Activated T-cell treated with anti-CD3 and anti-CD28 coated beads, Interleukin-2, amount 50 U/mL, for 1 hour (primary cell): ENCODE measurements around the gene SCN1B.
"Not testable (repeated sequence)": the region's sequence is repeated elsewhere in the genome, so short reads cannot be mapped to it uniquely, and the experiment has no call there.

Source experiments
- DNase-seq: peaks from one replicate; pipeline ENCODE4 v3.0.0-alpha.2; 2020

Gene SCN1B

DNA sequence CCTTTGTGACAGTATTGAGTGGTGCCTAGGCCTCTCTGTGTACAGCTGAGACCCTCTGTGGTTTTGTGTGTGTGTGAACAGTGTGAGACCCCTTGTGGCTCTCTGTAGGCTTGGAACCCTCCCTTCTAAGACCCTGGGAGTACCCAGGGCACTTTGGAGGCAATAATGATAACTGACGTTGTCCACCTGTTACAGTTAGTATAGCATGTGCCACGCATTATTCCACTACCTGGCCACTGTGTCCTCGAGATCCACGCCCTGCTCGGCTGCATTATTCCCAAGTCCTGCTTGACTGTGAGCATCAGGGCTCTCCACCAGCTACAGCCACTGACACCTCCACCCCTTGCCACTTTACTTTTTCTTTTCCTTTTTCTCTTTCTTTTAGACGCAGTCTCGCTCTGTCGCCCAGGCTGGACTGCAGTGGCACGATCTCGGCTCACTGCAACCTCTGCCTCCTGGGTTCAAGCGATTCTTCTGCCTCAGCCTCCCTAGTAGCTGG lies 28.2 kb upstream of the SCN1B start:
- no peak for DNase-seq

- no peak for DNase-seq
Observed at GRCh38 chr19:35004517-35005255, 25.6 kb upstream of the SCN1B start.

DNA sequence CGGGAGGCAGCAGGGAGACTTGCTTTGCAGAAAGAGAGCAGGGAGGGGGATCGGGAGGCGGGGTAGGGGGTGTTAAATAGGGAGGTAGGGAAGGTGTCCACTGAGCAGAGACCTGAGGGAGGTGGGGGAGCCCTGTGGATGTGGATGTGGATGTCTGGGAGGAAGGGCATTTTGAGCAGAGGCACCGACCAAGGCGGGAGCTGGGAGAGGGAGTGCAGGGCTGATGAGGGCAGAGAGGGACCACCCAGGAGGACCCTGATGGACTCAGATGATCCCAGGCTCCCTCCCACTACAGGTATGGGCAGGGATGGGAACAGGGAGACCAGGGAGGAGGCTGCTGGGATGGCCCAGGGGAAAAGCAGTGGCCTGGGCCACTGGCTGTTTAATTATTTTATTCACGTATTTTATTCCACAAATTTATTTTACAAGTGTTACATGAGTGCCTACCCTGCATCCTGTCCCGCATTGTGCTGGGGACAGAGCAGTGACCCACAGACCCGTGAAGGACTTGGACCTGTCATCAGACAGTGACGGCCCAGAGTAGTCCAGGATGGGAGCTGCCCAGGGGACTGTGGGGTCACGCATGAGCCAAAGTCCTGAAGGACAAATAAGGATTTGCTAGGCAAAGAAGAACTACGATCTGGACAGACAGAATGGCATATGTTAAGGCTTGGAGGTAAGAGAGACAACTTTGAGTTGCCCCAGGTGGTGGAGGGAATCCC lies 24.9 kb upstream of the SCN1B start:
- DNase-seq: no peak

- not testable (repeated sequence) for DNase-seq
Observed at GRCh38 chr19:35006007-35006341, 24.3 kb upstream of the SCN1B start.

GRCh38 chr19:35006342-35006998 lies 23.8 kb upstream of the SCN1B start:
- no peak for DNase-seq

DNA sequence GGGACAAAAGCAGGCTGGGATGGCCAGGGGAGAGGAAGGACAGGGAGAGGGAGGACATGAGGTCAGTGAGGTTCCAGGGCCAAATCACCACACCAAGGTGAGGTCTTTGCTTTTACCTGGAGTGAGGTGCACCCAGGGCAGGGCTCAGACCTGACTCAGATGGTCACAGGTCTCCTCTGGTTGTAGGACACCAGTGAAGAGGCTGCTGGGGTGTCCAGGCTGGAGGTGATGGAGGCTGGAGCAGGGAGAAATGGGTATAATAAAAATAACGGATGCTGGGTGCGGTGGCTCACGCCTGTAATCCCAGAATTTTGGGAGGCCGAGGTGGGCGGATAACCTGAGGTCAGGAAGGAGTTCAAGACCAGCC lies 23.3 kb upstream of the SCN1B start:
- DNase-seq: no peak

DNA sequence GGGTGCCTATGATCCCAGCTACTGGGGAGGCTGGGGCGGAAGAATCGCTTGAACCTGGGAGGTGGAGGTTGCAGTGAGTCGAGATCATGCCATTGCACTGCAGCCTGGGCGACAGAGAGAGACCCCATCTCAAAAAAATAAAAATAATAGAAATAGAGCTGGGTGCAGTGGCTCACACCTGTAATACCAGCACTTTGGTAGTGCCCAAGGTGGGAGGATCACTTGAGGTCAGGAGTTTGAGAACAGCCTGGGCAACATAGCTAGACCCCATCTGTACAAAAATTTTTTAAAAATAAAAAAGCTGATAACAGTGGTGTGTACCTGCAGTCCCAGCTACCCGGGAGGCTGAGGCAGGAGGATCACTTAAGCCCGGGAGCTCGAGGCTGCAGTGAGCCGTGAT lies 22.8 kb upstream of the SCN1B start:
- DNase-seq: not testable (repeated sequence)

- no peak for DNase-seq
Observed at GRCh38 chr19:35008891-35009341, 21.4 kb upstream of the SCN1B start.

- DNase-seq: no peak
Observed at GRCh38 chr19:35009424-35010415, 20.6 kb upstream of the SCN1B start.

GRCh38 chr19:35011091-35011689 lies 19.1 kb upstream of the SCN1B start:
- peak; percentile 34 for DNase-seq

DNA sequence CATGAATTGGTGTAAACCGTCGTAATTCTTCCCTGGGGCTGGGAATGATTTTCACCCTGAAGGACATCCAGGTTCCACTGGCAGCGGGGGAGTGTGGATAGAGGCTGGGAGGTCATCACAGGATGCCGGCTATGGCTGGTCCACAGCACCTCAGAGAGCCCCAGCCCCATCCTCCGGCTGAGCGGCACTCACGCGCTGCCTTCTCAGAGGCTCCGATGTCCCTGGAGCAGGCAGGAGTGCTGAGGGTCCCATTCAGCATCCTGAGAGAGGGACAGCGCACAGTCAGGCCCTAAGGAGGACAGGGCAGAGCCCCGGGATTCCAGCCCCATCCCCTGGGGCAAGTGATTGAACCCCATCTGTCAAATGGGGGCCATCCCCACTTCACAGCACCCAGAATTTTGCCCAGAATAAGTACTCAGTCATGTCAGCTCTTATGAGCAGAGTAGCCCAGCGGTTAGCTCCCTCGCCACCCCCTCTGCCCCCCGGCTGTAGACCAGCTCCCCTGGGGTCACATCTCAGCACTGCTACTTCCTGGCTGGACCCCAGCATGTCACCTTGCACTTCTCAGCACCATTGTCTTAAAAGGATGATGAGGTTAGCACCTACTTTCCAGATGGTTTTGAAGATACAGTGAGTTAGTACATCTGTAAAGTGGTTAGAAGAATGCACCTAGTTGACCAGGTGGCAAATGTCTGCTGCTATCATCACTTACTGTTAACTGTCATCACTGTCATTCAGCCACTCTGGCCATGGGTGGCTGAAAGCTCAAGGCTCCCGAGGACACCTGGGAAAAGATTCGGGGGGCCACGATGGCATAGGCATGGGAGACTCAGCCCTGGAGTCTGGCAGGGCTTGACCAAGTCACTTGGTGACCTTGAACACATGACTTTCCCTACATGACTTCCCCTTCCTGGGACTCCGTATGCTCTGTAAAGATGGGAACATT lies 18.3 kb upstream of the SCN1B start:
- no peak for DNase-seq

- peak; percentile 90 for DNase-seq
Observed at GRCh38 chr19:35013041-35013819, 17.0 kb upstream of the SCN1B start.

GRCh38 chr19:35013820-35014754 lies 16.2 kb upstream of the SCN1B start:
- DNase-seq: peak; percentile 63

- DNase-seq: not testable (repeated sequence)
Observed at GRCh38 chr19:35014774-35015173, 15.5 kb upstream of the SCN1B start.

- DNase-seq: no peak
Observed at GRCh38 chr19:35015270-35015953, 14.9 kb upstream of the SCN1B start.

GRCh38 chr19:35015954-35016351 lies 14.3 kb upstream of the SCN1B start:
- DNase-seq: no peak

DNA sequence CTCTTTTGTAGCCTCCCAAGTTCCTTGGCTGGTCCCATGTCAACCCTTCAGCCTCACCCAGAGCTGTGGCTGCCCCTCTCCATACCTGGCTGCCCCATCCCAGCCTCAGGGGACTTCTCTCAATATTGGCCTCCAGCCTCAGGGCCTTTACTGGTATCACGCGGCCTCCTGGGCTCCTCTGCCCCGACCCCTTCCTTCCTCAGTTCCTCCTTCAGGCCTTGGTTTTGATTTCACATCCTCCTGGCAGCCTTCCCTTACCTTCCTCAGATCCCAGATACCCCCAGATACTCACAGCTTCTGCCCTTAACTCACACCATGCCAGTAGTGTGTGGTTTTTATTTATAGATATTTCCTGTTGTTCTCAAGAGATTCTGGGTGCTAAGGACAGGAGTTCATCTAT lies 12.8 kb upstream of the SCN1B start:
- DNase-seq: no peak

DNA sequence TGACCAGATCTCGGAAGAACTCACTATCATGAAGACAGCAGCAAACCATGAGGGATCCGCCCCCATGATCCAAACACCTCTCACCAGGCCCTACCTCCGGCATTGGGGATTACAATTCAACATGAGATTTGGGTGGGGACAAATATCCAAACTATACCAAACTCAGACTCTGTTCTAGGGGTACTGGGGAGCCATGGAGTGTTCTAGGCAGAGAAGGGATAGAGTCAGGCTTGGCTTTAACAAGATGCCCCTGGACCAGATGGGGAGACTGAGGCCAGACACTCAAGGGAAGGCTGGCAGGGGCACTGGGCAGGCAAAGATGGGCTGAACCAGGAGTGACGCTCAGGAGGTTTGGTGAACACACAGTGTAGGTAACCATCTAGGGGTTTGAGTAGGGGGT lies 11.9 kb upstream of the SCN1B start:
- no peak for DNase-seq
